ENCODE results near the gene SGTB.

Gene SGTB

DNA sequence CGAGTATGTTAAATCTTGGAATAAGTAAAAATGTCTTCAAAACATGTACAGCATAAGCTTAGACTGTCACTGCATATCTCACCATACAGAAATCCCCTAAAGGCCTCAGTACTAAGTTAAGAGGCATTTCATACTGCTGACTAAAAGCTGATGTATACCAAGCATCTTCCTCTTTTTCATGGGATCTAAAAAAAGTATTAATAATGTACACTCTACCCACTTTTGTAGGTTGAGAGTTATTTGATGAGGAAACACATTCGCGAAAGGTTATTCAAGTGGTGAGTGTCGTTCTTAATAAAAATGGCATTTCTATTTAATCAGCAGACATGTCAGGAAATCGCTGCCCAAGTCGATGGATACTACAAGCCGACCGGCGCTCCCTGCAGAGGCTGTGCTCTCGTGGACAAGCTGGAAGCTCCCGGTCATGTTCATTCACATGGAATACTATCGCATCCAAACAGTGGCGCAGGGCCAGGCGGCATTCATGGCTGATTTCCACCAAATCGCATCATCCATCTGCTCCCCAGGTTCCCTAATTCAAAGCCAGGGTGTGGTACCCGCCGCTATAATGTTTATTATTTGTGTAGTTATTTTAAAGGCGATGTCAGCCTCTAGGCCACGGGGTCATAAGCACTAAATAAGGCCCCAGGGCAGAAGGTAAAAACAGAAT lies 724 bp downstream of the SGTB start:
- H3K4me1 ChIP-seq (ENCODE audit: control insufficient read depth, insufficient read depth, low read depth, low read length): no peaks in the 10 kb centered on the region

GRCh38 chr5:65718576-65719310 lies 3.2 kb downstream of the SGTB start:
- Histone ChIP-seq H3K18ac (ENCODE audit: low read depth in 1 of 2, low read length in 2 of 2) (no peak overlapping the region), H3K9ac (ENCODE audit: low read length) (no peak overlapping the region), H2BK15ac (ENCODE audit: low read depth, poor library complexity, severe bottlenecking) (no peak overlapping the region), H4K8ac (ENCODE audit: low read length) (no peak overlapping the region), H3K9me3 (ENCODE audit: control insufficient read depth, low read length) (no peaks in the 10 kb centered on the region), H2BK5ac (ENCODE audit: low read depth, low read length, poor library complexity, severe bottlenecking) (no peak overlapping the region), H2AK5ac (ENCODE audit: low read length, severe bottlenecking) (no peak overlapping the region), H3K14ac (ENCODE audit: low read length in 2 of 2) (no peak overlapping the region), H4K91ac (ENCODE audit: low read length) (no peak overlapping the region), H3K27ac (ENCODE audit: low read length, poor library complexity, severe bottlenecking) (no peak overlapping the region), H3K27me3 (ENCODE audit: control insufficient read depth in 1 of 2, insufficient read depth in 1 of 2, low read length in 2 of 2) (no peaks in the 10 kb centered on the region), H3K4me3 (ENCODE audit: insufficient read depth in 1 of 2, low read depth in 1 of 2, low read length in 2 of 2) (no peak overlapping the region), H3K4me2 (ENCODE audit: low read length, poor library complexity, severe bottlenecking) (no peak overlapping the region), H3K23ac (ENCODE audit: low read length in 2 of 2) (no peak overlapping the region), H3K36me3 (ENCODE audit: control insufficient read depth in 1 of 2, insufficient read depth in 2 of 2, low read depth in 1 of 2, low read length in 2 of 2) (peaks cover 0 to 39% of the 10 kb centered on the region in 2 experiments), H2AFZ (ENCODE audit: low read depth, low read length) (no peak overlapping the region), H2BK120ac (ENCODE audit: low read depth, low read length) (no peak overlapping the region), H3K4ac (ENCODE audit: low read depth in 1 of 2, low read length in 2 of 2) (no peak overlapping the region), H3K79me1 (replicated peaks; ENCODE audit: low read length, poor library complexity, severe bottlenecking) (peaks cover 18% of the 10 kb centered on the region), H3K4me1 (ENCODE audit: control insufficient read depth, insufficient read depth, low read depth, low read length) (no peaks in the 10 kb centered on the region), H2BK12ac (ENCODE audit: low read length in 2 of 2) (no peak overlapping the region)
- no peak for DNase-seq

More for the DNA sequence above, 724 bp downstream of the SGTB start:
- no peak overlapping the region for H4K91ac ChIP-seq (ENCODE audit: low read length)
- H2AK5ac ChIP-seq (ENCODE audit: low read length, severe bottlenecking): no peak overlapping the region
- peak overlapping the region; percentile 93 for H2AFZ ChIP-seq (ENCODE audit: low read depth, low read length)
- no peak overlapping the region for H3K27ac ChIP-seq (ENCODE audit: low read length, poor library complexity, severe bottlenecking)
- no peaks in the 10 kb centered on the region for H3K27me3 ChIP-seq (ENCODE audit: control insufficient read depth in 1 of 2, insufficient read depth in 1 of 2, low read length in 2 of 2)
- H2BK12ac ChIP-seq (ENCODE audit: low read length in 2 of 2): no peak overlapping the region
- H2BK120ac ChIP-seq (ENCODE audit: low read depth, low read length): peak overlapping the region; percentile 34
- H3K4me3 ChIP-seq (ENCODE audit: insufficient read depth in 1 of 2, low read depth in 1 of 2, low read length in 2 of 2): peak overlapping the region; percentile 97 to 98
- H3K14ac ChIP-seq (ENCODE audit: low read length in 2 of 2): no peak overlapping the region
- no peak overlapping the region for H3K23ac ChIP-seq (ENCODE audit: low read length in 2 of 2)
- peak overlapping the region; percentile 93 for H3K4me2 ChIP-seq (ENCODE audit: low read length, poor library complexity, severe bottlenecking)
- H2BK15ac ChIP-seq (ENCODE audit: low read depth, poor library complexity, severe bottlenecking): no peak overlapping the region
- H3K9ac ChIP-seq (ENCODE audit: low read length): peak overlapping the region; percentile 93
- peak overlapping the region; percentile 35 to 40 for H3K4ac ChIP-seq (ENCODE audit: low read depth in 1 of 2, low read length in 2 of 2)
- WGBS: 2% methylated on average over 17 of the region's 19 CpGs
- no peaks in the 10 kb centered on the region for H3K9me3 ChIP-seq (ENCODE audit: control insufficient read depth, low read length)
- H3K18ac ChIP-seq (ENCODE audit: low read depth in 1 of 2, low read length in 2 of 2): peak overlapping the region in 1 of 2 experiments; percentile 86
- H2BK5ac ChIP-seq (ENCODE audit: low read depth, low read length, poor library complexity, severe bottlenecking): peak overlapping the region; percentile 77
- H3K36me3 ChIP-seq (ENCODE audit: control insufficient read depth in 1 of 2, insufficient read depth in 2 of 2, low read depth in 1 of 2, low read length in 2 of 2): peaks cover 0 to 27% of the 10 kb centered on the region in 2 experiments
- H3K79me1 ChIP-seq (replicated peaks; ENCODE audit: low read length, poor library complexity, severe bottlenecking): peaks cover 12% of the 10 kb centered on the region
- H4K8ac ChIP-seq (ENCODE audit: low read length): peak overlapping the region; percentile 77
- DNase-seq: peak; percentile 86

DNA sequence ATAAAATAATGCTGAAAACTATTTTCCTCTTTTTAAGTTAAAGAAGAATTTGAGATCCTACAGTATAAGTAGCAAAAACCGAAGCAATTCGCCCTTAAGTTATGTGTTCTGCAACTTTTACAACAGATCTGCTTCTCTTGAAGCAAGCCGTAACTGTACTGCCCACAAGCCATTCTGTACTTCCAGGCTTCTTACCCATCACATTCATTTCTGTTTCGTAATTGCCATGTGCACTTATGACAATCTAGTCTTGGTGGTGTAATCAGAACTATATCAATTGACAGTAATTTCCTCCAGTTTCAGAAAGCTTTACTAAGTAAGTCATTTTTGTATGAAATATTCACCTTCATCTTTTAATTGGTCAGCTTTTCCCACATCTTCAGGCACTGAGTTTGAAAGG lies 13.8 kb downstream of the SGTB start:
- H2BK12ac ChIP-seq (ENCODE audit: low read length in 2 of 2): no peak overlapping the region
- H2AK5ac ChIP-seq (ENCODE audit: low read length, severe bottlenecking): no peak overlapping the region
- WGBS: 100% methylated on average over 3 of the region's 4 CpGs

GRCh38 chr5:65707663-65708062 lies 14.2 kb downstream of the SGTB start:
- Histone ChIP-seq H2AFZ (ENCODE audit: low read depth, low read length) (no peak overlapping the region), H2AK5ac (ENCODE audit: low read length, severe bottlenecking) (no peak overlapping the region), H3K4me3 (ENCODE audit: insufficient read depth in 1 of 2, low read depth in 1 of 2, low read length in 2 of 2) (no peak overlapping the region), H3K4me1 (ENCODE audit: control insufficient read depth, insufficient read depth, low read depth, low read length) (peaks cover 3% of the 10 kb centered on the region), H3K18ac (ENCODE audit: low read depth in 1 of 2, low read length in 2 of 2) (no peak overlapping the region), H2BK120ac (ENCODE audit: low read depth, low read length) (no peak overlapping the region), H2BK15ac (ENCODE audit: low read depth, poor library complexity, severe bottlenecking) (no peak overlapping the region), H3K23ac (ENCODE audit: low read length in 2 of 2) (no peak overlapping the region), H3K4me2 (ENCODE audit: low read length, poor library complexity, severe bottlenecking) (no peak overlapping the region), H3K79me1 (replicated peaks; ENCODE audit: low read length, poor library complexity, severe bottlenecking) (no peaks in the 10 kb centered on the region), H4K8ac (ENCODE audit: low read length) (no peak overlapping the region), H3K9ac (ENCODE audit: low read length) (no peak overlapping the region), H3K14ac (ENCODE audit: low read length in 2 of 2) (no peak overlapping the region), H3K36me3 (ENCODE audit: control insufficient read depth in 1 of 2, insufficient read depth in 2 of 2, low read depth in 1 of 2, low read length in 2 of 2) (peaks cover 0 to 48% of the 10 kb centered on the region in 2 experiments), H3K4ac (ENCODE audit: low read depth in 1 of 2, low read length in 2 of 2) (no peak overlapping the region), H3K9me3 (ENCODE audit: control insufficient read depth, low read length) (no peaks in the 10 kb centered on the region), H2BK5ac (ENCODE audit: low read depth, low read length, poor library complexity, severe bottlenecking) (no peak overlapping the region), H3K27me3 (ENCODE audit: control insufficient read depth in 1 of 2, insufficient read depth in 1 of 2, low read length in 2 of 2) (no peaks in the 10 kb centered on the region), H4K91ac (ENCODE audit: low read length) (no peak overlapping the region), H3K27ac (ENCODE audit: low read length, poor library complexity, severe bottlenecking) (no peak overlapping the region), H2BK12ac (ENCODE audit: low read length in 2 of 2) (no peak overlapping the region)
- DNase-seq: no peak
- 90% methylated on average over 2 of the region's 4 CpGs for WGBS

More for the DNA sequence above, 13.8 kb downstream of the SGTB start:
- Histone ChIP-seq H3K36me3 (ENCODE audit: control insufficient read depth in 1 of 2, insufficient read depth in 2 of 2, low read depth in 1 of 2, low read length in 2 of 2) (peaks cover 0 to 45% of the 10 kb centered on the region in 2 experiments), H3K4me3 (ENCODE audit: insufficient read depth in 1 of 2, low read depth in 1 of 2, low read length in 2 of 2) (no peak overlapping the region), H3K9ac (ENCODE audit: low read length) (no peak overlapping the region), H4K91ac (ENCODE audit: low read length) (no peak overlapping the region), H2BK120ac (ENCODE audit: low read depth, low read length) (no peak overlapping the region), H3K23ac (ENCODE audit: low read length in 2 of 2) (no peak overlapping the region), H3K18ac (ENCODE audit: low read depth in 1 of 2, low read length in 2 of 2) (no peak overlapping the region), H3K9me3 (ENCODE audit: control insufficient read depth, low read length) (no peaks in the 10 kb centered on the region), H3K79me1 (replicated peaks; ENCODE audit: low read length, poor library complexity, severe bottlenecking) (peaks cover under 1% of the 10 kb centered on the region), H3K4ac (ENCODE audit: low read depth in 1 of 2, low read length in 2 of 2) (no peak overlapping the region), H3K27me3 (ENCODE audit: control insufficient read depth in 1 of 2, insufficient read depth in 1 of 2, low read length in 2 of 2) (no peaks in the 10 kb centered on the region), H3K4me1 (ENCODE audit: control insufficient read depth, insufficient read depth, low read depth, low read length) (peaks cover 3% of the 10 kb centered on the region), H4K8ac (ENCODE audit: low read length) (no peak overlapping the region), H2BK5ac (ENCODE audit: low read depth, low read length, poor library complexity, severe bottlenecking) (no peak overlapping the region), H2AFZ (ENCODE audit: low read depth, low read length) (no peak overlapping the region), H3K14ac (ENCODE audit: low read length in 2 of 2) (no peak overlapping the region), H3K4me2 (ENCODE audit: low read length, poor library complexity, severe bottlenecking) (no peak overlapping the region), H2BK15ac (ENCODE audit: low read depth, poor library complexity, severe bottlenecking) (no peak overlapping the region), H3K27ac (ENCODE audit: low read length, poor library complexity, severe bottlenecking) (no peak overlapping the region)
- DNase-seq: no peak

Data from mesenchymal stem cell (in vitro differentiated cells and primary cell).